ENCODE measurements around the gene TCP11.
A peak's percentile ranks its signal among the peaks of the same experiment; 100 is the strongest.

Gene TCP11

GRCh38 chr6:35070111-35070510 is 71.0 kb downstream of the TCP11 start:
- Histone ChIP-seq H3K4me1 (ENCODE audit: control insufficient read depth in 5 of 5, insufficient read depth in 5 of 5, low read length in 5 of 5) (peaks cover 0 to 24% (median 14%) of the 10 kb centered on the region in 5 donors), H3K36me3 (ENCODE audit: control insufficient read depth in 5 of 5, insufficient read depth in 5 of 5, low read length in 5 of 5) (peaks cover 0 to 85% (median 54%) of the 10 kb centered on the region in 5 donors), H3K27ac (ENCODE audit: low read depth, low read length) (no peak overlapping the region)

GRCh38 chr6:35069262-35069661 is 71.9 kb downstream of the TCP11 start:
- peaks cover 0 to 85% (median 62%) of the 10 kb centered on the region in 5 donors for H3K36me3 ChIP-seq (ENCODE audit: control insufficient read depth in 5 of 5, insufficient read depth in 5 of 5, low read length in 5 of 5)
- peaks cover 0 to 26% (median 16%) of the 10 kb centered on the region in 5 donors for H3K4me1 ChIP-seq (ENCODE audit: control insufficient read depth in 5 of 5, insufficient read depth in 5 of 5, low read length in 5 of 5)
- no peaks in the 10 kb centered on the region for H3K9me3 ChIP-seq (ENCODE audit: control insufficient read depth in 5 of 5, low read length in 5 of 5)
- H3K9ac ChIP-seq (ENCODE audit: low read length in 5 of 5), result no peak overlapping the region
- H3K4me3 ChIP-seq (ENCODE audit: low read depth in 1 of 5, low read length in 5 of 5), result no peak overlapping the region
- H3K27me3 ChIP-seq (ENCODE audit: control insufficient read depth in 5 of 5, insufficient read depth in 4 of 5, low read length in 5 of 5), result no peaks in the 10 kb centered on the region
- peak overlapping the region; percentile 66 for H3K27ac ChIP-seq (ENCODE audit: low read depth, low read length)

More at GRCh38 chr6:35070111-35070510, 71.0 kb downstream of the TCP11 start:
- no peak overlapping the region for H3K9ac ChIP-seq (ENCODE audit: low read length in 5 of 5)
- H3K27me3 ChIP-seq (ENCODE audit: control insufficient read depth in 5 of 5, insufficient read depth in 4 of 5, low read length in 5 of 5), result no peaks in the 10 kb centered on the region
- no peaks in the 10 kb centered on the region for H3K9me3 ChIP-seq (ENCODE audit: control insufficient read depth in 5 of 5, low read length in 5 of 5)
- no peak overlapping the region for H3K4me3 ChIP-seq (ENCODE audit: low read depth in 1 of 5, low read length in 5 of 5)

- peak overlapping the region; percentile 66 for H3K27ac ChIP-seq (ENCODE audit: low read depth, low read length)
- no peak overlapping the region for H3K4me3 ChIP-seq (ENCODE audit: low read depth in 1 of 5, low read length in 5 of 5)
- peaks cover 0 to 85% (median 56%) of the 10 kb centered on the region in 5 donors for H3K36me3 ChIP-seq (ENCODE audit: control insufficient read depth in 5 of 5, insufficient read depth in 5 of 5, low read length in 5 of 5)
- peak overlapping the region in 2 of 5 donors; percentile 8 to 50 for H3K9ac ChIP-seq (ENCODE audit: low read length in 5 of 5)
- no peaks in the 10 kb centered on the region for H3K9me3 ChIP-seq (ENCODE audit: control insufficient read depth in 5 of 5, low read length in 5 of 5)
- peaks cover 0 to 32% (median 22%) of the 10 kb centered on the region in 5 donors for H3K4me1 ChIP-seq (ENCODE audit: control insufficient read depth in 5 of 5, insufficient read depth in 5 of 5, low read length in 5 of 5)
- no peaks in the 10 kb centered on the region for H3K27me3 ChIP-seq (ENCODE audit: control insufficient read depth in 5 of 5, insufficient read depth in 4 of 5, low read length in 5 of 5)
These were observed 72.5 kb downstream of the TCP11 start for GRCh38 chr6:35068644-35069043.

GRCh38 chr6:35068206-35068605 is 72.9 kb downstream of the TCP11 start:
- Histone ChIP-seq H3K9ac (ENCODE audit: low read length in 5 of 5) (peak overlapping the region in 1 of 5 donors; percentile 8), H3K27me3 (ENCODE audit: control insufficient read depth in 5 of 5, insufficient read depth in 4 of 5, low read length in 5 of 5) (no peaks in the 10 kb centered on the region), H3K9me3 (ENCODE audit: control insufficient read depth in 5 of 5, low read length in 5 of 5) (no peaks in the 10 kb centered on the region), H3K4me3 (ENCODE audit: low read depth in 1 of 5, low read length in 5 of 5) (no peak overlapping the region), H3K4me1 (ENCODE audit: control insufficient read depth in 5 of 5, insufficient read depth in 5 of 5, low read length in 5 of 5) (peaks cover 0 to 33% (median 27%) of the 10 kb centered on the region in 5 donors), H3K36me3 (ENCODE audit: control insufficient read depth in 5 of 5, insufficient read depth in 5 of 5, low read length in 5 of 5) (peaks cover 0 to 85% (median 52%) of the 10 kb centered on the region in 5 donors), H3K27ac (ENCODE audit: low read depth, low read length) (peak overlapping the region; percentile 66)

Data from subcutaneous abdominal adipose tissue (tissue), 5 donors.